Measurements from ENCODE around the gene MEGF9.

The MEGF9 gene

GRCh38 chr9:120708526-120709224 is 5.6 kb downstream of the MEGF9 start:
- DNase-seq: no peak

DNA sequence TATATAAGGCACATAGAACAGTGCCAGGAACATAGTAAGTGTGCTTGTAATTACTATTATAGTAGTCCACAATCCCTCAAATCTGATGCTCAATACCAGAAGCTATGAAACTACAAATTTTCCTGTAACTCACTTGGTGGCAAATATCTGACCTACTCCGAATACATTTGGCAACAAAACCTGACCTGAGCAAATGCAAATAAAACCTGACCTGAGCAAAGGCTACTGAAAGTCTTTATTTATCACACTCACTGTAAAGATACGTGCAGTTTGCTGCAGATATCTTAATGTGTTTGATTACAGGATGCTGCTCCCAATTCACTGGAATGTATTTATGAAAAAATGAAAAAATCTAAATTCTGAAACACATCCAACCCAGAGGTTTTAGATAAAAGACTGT is 7.1 kb downstream of the MEGF9 start:
- no peak for DNase-seq

- DNase-seq: no peak
These were observed 9.1 kb downstream of the MEGF9 start for GRCh38 chr9:120705174-120705573.

DNA sequence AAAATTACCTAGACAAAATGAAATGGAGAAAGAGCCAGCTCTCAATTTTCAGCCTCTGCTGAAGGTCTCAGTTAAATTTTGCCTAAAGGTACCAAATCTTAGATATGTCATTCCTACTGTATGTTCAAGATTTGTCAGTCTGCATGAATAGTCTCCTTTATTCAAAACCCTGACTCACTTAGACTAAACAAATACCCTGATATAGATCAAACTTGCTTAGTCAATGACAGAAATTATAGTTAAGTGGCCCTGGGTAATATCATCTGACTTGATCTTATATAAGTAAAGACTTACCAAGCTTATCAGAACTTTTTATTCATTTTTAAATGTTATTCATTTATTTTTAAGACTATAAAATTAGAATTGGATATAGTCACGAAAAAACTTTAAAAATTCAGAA is 12.2 kb downstream of the MEGF9 start:
- no peak for DNase-seq

DNA sequence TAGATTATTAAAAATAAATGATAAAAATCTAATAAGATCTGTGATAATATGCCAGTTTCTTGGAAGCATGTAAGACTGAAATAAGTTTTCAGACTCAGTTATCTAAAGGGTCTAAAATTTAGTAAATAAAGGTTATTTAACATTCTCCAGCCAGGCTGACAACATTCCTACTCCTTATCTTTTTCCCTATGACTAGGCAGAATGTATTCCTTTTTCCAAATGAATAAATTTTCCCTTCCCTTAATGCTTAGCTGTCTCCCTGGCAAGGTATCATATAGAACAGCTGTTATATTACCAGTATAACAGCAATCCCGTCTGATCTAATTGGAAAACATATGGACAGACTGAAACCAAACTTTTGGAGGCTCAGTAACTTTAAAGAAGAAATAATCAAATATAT is 13.0 kb downstream of the MEGF9 start:
- DNase-seq: no peak

GRCh38 chr9:120698766-120699165 is 15.5 kb downstream of the MEGF9 start:
- DNase-seq: no peak

GRCh38 chr9:120697448-120697847 is 16.8 kb downstream of the MEGF9 start:
- no peak for DNase-seq

- no peak for DNase-seq
These were observed 17.6 kb downstream of the MEGF9 start for GRCh38 chr9:120696551-120697230.

DNA sequence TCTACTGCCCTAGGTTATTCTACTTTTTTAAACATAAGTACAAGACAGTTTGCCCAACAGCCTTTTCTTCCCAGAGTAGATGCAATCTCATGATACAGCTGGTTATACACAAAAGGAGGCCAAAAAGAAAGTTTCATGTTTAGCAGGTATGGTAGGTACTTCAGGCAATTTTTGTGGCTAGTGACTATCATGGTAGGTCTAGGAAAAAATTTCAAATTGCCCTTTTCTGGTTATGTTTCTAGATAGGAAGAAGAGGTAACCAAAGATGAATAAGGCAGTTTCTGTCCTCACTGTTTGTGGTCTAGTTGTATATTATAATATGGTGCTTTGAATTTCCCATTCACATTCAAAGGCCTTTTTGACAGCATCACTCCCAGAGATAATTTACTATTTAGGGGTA is 19.7 kb downstream of the MEGF9 start:
- DNase-seq: no peak

GRCh38 chr9:120693700-120694008 is 20.6 kb downstream of the MEGF9 start:
- no peak for DNase-seq

GRCh38 chr9:120692901-120693699 is 21.2 kb downstream of the MEGF9 start:
- no peak for DNase-seq

GRCh38 chr9:120690372-120690771 is 23.9 kb downstream of the MEGF9 start:
- DNase-seq: no peak

- DNase-seq: no peak
These were observed 24.4 kb downstream of the MEGF9 start for GRCh38 chr9:120689860-120690259.

DNA sequence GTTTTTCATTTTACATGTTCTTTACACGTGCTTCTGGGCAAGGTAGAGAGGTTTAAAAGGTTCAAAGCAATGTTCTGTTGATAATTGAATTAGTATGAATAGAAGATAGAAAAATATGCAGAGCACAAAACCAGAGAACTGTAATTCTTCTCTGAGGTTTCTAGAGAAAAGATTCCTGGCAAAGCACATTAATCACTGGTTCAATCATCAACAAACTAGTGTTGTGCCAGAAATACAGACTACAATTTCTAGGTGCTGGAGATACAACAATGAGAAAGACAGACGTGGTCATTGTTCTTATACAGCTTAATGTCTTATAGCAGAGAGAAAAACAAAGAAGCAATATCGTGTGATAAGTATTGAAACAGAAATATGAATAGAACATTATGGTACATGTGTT is 25.5 kb downstream of the MEGF9 start:
- no peak for DNase-seq

- DNase-seq: no peak
These were observed 31.1 kb downstream of the MEGF9 start for GRCh38 chr9:120683150-120683549.

- no peak for DNase-seq
These were observed 33.1 kb downstream of the MEGF9 start for GRCh38 chr9:120681121-120681520.

GRCh38 chr9:120680579-120680978 is 33.7 kb downstream of the MEGF9 start:
- DNase-seq: no peak

GRCh38 chr9:120680161-120680560 is 34.1 kb downstream of the MEGF9 start:
- no peak for DNase-seq

- no peak for DNase-seq
These were observed 36.3 kb downstream of the MEGF9 start for GRCh38 chr9:120677965-120678364.

- no peak for DNase-seq
These were observed 37.4 kb downstream of the MEGF9 start for GRCh38 chr9:120676767-120677402.

DNA sequence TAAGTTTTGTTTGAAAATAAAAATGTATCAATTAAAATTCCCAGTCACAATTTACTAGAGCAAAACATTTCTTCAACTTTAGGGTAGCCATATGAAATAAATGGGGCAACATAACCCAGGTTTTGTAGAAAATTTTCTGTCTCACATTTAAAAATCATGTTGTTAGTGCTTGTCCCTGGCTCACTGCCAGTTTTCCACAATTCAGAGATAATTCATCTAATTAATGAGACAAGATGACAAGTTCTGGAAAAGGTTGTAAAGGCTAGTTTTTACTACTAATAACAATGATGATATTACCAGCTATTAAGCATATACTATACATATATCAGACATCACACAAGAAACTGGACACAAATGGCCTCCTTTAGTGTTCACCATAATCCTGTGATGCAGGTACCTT is 45.9 kb downstream of the MEGF9 start:
- DNase-seq: no peak

GRCh38 chr9:120663950-120664349 is 50.3 kb downstream of the MEGF9 start:
- DNase-seq: no peak

DNA sequence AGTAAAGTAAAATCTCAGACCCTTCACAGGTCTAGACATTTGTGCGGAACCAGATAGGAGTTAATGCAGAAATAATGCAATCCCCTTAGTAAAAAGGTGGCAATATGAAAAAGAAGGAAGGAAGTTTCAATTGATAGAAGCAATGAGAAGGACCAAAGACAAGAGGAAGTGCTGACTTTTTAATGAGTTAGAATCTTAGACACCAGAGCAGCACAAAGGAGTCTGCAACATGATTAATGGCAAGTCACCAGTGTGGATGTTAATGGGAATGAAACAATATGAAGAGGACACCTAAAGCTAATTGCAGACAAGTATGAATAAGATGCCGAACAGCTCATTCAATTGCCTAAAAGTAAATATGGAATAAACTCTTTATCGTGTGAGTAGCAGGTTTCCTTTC is 50.9 kb downstream of the MEGF9 start:
- DNase-seq: no peak
